ENCODE results near the gene PARM1.

PARM1 gene

DNA sequence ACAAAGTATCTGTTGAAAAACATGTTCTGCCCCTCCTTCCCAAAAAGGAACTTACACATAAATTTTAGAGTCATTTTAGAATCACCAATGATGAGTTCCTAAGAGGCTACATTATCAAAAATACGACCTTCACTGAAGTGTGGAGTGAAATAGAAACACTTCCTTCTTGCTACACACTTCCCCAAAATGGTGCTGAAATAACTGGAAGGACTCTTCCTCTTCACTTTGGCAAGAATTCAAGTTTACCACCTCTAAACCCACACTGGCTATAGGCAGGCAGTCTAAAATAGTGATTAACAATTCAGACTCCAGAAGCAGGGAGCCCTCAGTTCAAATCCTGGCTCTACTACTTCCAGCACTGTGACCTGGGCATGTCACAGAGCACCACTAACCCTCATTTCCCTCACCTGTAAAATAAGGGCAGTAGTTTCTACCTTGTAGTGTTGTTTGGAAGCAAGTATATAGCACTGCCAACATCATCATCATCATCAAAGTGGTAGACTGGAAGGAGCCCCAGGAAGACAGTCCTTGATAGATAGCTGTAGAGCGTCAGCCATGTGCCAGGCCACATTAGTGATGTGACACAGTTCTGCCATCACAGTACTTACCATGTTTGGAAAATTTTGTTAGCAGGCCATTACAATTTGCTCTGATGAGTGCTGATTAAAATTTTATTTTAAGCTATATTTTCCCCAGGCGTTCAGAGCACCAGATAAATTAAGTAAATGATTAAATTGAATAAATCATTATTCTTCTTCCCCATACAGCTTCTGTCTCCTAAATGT lies 103.3 kb downstream of the PARM1 start:
- DNase-seq (ENCODE audit: low spot score in 2 of 2), result no peak
- no peak overlapping the region for H3K4me3 ChIP-seq
- no peaks in the 10 kb centered on the region for H3K27me3 ChIP-seq (ENCODE audit: low read depth)
- no peaks in the 10 kb centered on the region for H3K9me3 ChIP-seq
- in situ Hi-C loops (cut with MboI; ENCODE audit: low sequenced_read_pairs), result no loop called here
- peaks cover 6% of the 10 kb centered on the region; the same call in 1 of the 2 replicates for H3K36me3 ChIP-seq (replicated peaks)
- H3K4me1 ChIP-seq, result no peaks in the 10 kb centered on the region

DNA sequence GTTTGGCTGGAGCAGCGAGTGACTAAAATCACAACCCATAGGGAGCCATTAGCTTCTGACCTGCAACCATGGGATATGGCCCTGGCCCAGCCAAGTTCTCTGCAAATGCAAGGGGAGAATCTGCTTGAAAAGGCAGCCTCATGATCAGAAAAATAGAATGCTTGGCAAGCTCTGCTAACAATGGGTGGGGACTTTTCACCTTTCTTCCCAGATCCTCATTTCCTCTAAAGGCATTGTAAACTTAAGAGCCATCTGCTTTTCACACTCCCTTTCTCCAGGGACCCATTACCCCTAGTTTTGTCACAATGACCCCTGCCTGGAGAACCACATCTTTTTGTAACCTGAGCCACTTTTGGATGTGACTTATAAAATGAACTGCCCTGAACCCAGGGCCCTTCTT lies 104.3 kb downstream of the PARM1 start:
- in situ Hi-C loops (cut with MboI; ENCODE audit: low sequenced_read_pairs), result no loop called here
- no peaks in the 10 kb centered on the region for H3K27me3 ChIP-seq (ENCODE audit: low read depth)
- H3K4me1 ChIP-seq, result no peaks in the 10 kb centered on the region
- H3K4me3 ChIP-seq, result no peak overlapping the region
- peaks cover 6% of the 10 kb centered on the region; the same call in 1 of the 2 replicates for H3K36me3 ChIP-seq (replicated peaks)
- DNase-seq (ENCODE audit: low spot score in 2 of 2), result no peak
- H3K9me3 ChIP-seq, result no peaks in the 10 kb centered on the region

- in situ Hi-C loops (cut with MboI; ENCODE audit: low sequenced_read_pairs), result no loop called here
- no peak for DNase-seq (ENCODE audit: low spot score in 2 of 2)
- Histone ChIP-seq H3K4me1 (no peaks in the 10 kb centered on the region), H3K36me3 (replicated peaks) (peaks cover 6% of the 10 kb centered on the region; the same call in 1 of the 2 replicates), H3K27me3 (ENCODE audit: low read depth) (no peaks in the 10 kb centered on the region), H3K4me3 (no peak overlapping the region), H3K9me3 (no peaks in the 10 kb centered on the region)
Observed at GRCh38 chr4:75038376-75038775, 105.5 kb downstream of the PARM1 start.

GRCh38 chr4:75040703-75041102 lies 107.8 kb downstream of the PARM1 start:
- no peaks in the 10 kb centered on the region for H3K4me1 ChIP-seq
- H3K36me3 ChIP-seq (replicated peaks), result peaks cover 6% of the 10 kb centered on the region; the same call in 1 of the 2 replicates
- DNase-seq (ENCODE audit: low spot score in 2 of 2), result no peak
- in situ Hi-C loops (cut with MboI; ENCODE audit: low sequenced_read_pairs), result no loop called here
- H3K9me3 ChIP-seq, result no peaks in the 10 kb centered on the region
- no peak overlapping the region for H3K4me3 ChIP-seq
- no peaks in the 10 kb centered on the region for H3K27me3 ChIP-seq (ENCODE audit: low read depth)

- in situ Hi-C loops (cut with MboI; ENCODE audit: low sequenced_read_pairs), result no loop called here
- no peaks in the 10 kb centered on the region for H3K4me1 ChIP-seq
- no peaks in the 10 kb centered on the region for H3K27me3 ChIP-seq (ENCODE audit: low read depth)
- H3K4me3 ChIP-seq, result no peak overlapping the region
- no peaks in the 10 kb centered on the region for H3K9me3 ChIP-seq
- no peak for DNase-seq (ENCODE audit: low spot score in 2 of 2)
- no peaks in the 10 kb centered on the region; the same call in none of the 2 replicates for H3K36me3 ChIP-seq (replicated peaks)
Observed at GRCh38 chr4:75042601-75043208, 109.8 kb downstream of the PARM1 start.

DNA sequence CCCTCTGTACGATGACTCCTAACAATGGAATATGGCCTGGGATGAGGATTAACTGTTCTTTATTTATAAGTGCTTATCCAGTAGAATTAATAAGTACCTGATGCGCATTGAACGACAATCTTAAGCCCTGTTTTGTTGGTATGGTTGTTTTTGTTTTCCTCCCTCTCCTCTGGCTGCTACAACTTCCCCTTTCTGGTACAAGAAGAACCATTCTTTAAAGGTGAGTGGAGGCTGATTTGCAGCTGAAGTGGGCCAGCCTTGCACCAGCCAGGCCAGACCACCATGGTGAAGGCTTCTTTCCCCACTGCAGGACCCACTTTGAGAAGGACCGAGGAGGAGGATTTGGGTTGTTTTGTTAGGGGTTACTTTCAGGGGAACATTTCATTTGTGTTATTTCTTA lies 113.3 kb downstream of the PARM1 start:
- no peak for DNase-seq (ENCODE audit: low spot score in 2 of 2)
- in situ Hi-C loops (cut with MboI; ENCODE audit: low sequenced_read_pairs), result no loop called here
- no peaks in the 10 kb centered on the region; the same call in 1 of the 2 replicates for H3K36me3 ChIP-seq (replicated peaks)

DNA sequence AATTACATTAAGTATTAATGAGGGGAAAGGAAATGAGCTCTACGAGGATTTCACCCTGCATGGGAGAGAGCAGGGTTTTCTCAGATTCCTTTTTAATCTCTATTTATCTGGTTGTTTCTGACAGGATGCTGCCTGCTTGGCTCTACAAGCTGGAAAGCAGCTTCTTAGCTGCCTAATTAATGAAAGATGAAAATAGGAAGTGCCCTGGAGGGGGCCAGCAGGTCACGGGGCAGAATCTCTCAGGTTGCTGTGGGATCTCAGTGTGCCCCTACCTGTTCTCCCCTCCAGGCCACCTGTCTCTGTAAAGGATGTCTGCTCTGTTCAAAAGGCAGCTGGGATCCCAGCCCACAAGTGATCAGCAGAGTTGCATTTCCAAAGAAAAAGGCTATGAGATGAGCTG lies 113.7 kb downstream of the PARM1 start:
- no peaks in the 10 kb centered on the region for H3K9me3 ChIP-seq
- no peaks in the 10 kb centered on the region for H3K27me3 ChIP-seq (ENCODE audit: low read depth)
- H3K4me3 ChIP-seq, result no peak overlapping the region
- no peaks in the 10 kb centered on the region for H3K4me1 ChIP-seq
- in situ Hi-C loops (cut with MboI; ENCODE audit: low sequenced_read_pairs), result no loop called here
- DNase-seq (ENCODE audit: low spot score in 2 of 2), result no peak
- no peaks in the 10 kb centered on the region; the same call in 1 of the 2 replicates for H3K36me3 ChIP-seq (replicated peaks)

More for the DNA sequence above, 113.3 kb downstream of the PARM1 start:
- no peak overlapping the region for H3K4me3 ChIP-seq
- no peaks in the 10 kb centered on the region for H3K27me3 ChIP-seq (ENCODE audit: low read depth)
- no peaks in the 10 kb centered on the region for H3K4me1 ChIP-seq
- H3K9me3 ChIP-seq, result no peaks in the 10 kb centered on the region

DNA sequence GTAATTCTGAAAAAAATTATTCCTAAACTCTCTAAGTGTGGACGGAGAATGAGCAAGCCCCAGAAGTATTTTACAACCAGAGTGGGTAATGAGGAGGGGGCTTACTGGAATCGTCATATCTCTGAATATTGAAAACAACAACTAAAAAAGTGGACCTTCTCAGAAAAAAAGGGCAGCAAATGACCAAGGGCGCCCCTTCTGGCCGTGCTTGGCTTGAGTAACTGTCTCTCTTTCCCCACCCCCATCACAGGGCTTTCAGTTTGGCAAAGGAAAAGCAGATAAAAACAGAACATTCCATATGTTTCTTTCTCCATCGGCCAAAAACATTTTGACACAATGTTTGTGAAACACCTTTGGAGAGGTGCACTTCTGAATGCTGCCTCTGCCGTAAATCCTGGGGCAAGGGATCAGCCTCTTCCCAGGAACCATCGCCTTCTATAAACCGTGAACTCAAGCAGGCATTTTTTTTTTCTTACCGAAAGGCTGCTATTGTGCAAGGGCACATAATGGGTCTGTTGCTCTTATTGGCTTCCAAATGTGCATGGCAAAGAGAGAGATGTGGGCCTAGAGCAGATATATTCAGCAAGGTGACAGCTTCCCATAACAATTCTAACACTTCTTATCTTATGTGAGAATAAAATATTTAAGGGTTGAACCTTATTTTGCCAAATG lies 115.4 kb downstream of the PARM1 start:
- Histone ChIP-seq H3K4me3 (no peak overlapping the region), H3K9me3 (no peaks in the 10 kb centered on the region), H3K36me3 (replicated peaks) (no peaks in the 10 kb centered on the region; the same call in 1 of the 2 replicates), H3K27me3 (ENCODE audit: low read depth) (no peaks in the 10 kb centered on the region), H3K4me1 (peaks cover 5% of the 10 kb centered on the region)
- peak in 1 of 2 experiments; percentile 49 for DNase-seq (ENCODE audit: low spot score in 2 of 2)
- in situ Hi-C loops (cut with MboI; ENCODE audit: low sequenced_read_pairs), result no loop called here

GRCh38 chr4:75051431-75051830 lies 118.5 kb downstream of the PARM1 start:
- Histone ChIP-seq H3K36me3 (replicated peaks) (no peaks in the 10 kb centered on the region; the same call in 1 of the 2 replicates), H3K4me3 (no peak overlapping the region), H3K27me3 (ENCODE audit: low read depth) (no peaks in the 10 kb centered on the region), H3K9me3 (no peaks in the 10 kb centered on the region), H3K4me1 (peaks cover 9% of the 10 kb centered on the region)
- in situ Hi-C loops (cut with MboI; ENCODE audit: low sequenced_read_pairs), result no loop called here
- no peak for DNase-seq (ENCODE audit: low spot score in 2 of 2)

- Histone ChIP-seq H3K9me3 (no peaks in the 10 kb centered on the region), H3K4me1 (peaks cover 9% of the 10 kb centered on the region), H3K36me3 (replicated peaks) (no peaks in the 10 kb centered on the region; the same call in 1 of the 2 replicates), H3K4me3 (no peak overlapping the region), H3K27me3 (ENCODE audit: low read depth) (no peaks in the 10 kb centered on the region)
- DNase-seq (ENCODE audit: low spot score in 2 of 2), result no peak
- in situ Hi-C loops (cut with MboI; ENCODE audit: low sequenced_read_pairs), result no loop called here
Observed at GRCh38 chr4:75053352-75053751, 120.4 kb downstream of the PARM1 start.

DNA sequence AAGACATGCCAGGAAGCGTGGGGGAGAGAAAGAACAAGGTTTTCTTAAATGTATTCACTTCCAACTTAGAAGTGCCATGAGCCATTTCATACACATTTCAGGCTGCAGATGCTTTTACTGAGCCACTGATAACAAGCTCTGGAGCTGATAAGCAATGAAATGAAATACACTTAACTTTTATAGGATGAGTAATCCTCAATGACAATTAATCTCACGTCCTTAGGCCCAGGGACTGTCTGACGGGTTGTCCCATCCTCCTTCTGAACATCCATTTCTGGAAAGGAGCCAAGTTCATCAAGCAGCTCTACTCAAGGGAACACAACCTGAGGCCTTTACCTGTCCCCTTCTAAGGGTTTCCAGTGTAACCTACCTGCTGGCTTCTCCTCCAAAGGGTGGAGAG lies 121.2 kb downstream of the PARM1 start:
- in situ Hi-C loops (cut with MboI; ENCODE audit: low sequenced_read_pairs), result no loop called here
- Histone ChIP-seq H3K4me1 (peaks cover 9% of the 10 kb centered on the region), H3K9me3 (no peaks in the 10 kb centered on the region), H3K27me3 (ENCODE audit: low read depth) (no peaks in the 10 kb centered on the region), H3K4me3 (no peak overlapping the region), H3K36me3 (replicated peaks) (no peaks in the 10 kb centered on the region; the same call in 1 of the 2 replicates)
- no peak for DNase-seq (ENCODE audit: low spot score in 2 of 2)

DNA sequence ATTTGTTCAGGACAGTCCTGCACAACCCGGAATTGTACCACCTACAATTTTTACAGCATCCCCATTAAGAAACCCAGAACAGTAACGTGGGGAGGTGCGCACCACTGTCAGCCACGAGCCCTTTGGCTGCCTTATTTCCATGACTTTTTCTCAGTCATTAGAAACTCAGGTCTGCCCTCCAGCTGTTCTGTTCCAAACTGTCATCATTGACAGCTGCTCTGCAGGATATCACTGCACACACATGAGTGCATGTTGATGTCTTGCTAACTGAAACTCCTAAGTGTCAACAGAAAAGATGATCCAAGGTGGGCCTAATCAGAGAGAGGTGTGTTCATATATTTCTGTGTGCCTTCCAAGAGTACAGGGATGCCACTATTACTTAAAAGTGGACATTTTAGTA lies 123.4 kb downstream of the PARM1 start:
- Histone ChIP-seq H3K4me3 (no peak overlapping the region), H3K9me3 (no peaks in the 10 kb centered on the region), H3K27me3 (ENCODE audit: low read depth) (no peaks in the 10 kb centered on the region), H3K36me3 (replicated peaks) (no peaks in the 10 kb centered on the region), H3K4me1 (peaks cover 9% of the 10 kb centered on the region)
- in situ Hi-C loops (cut with MboI; ENCODE audit: low sequenced_read_pairs), result no loop called here
- no peak for DNase-seq (ENCODE audit: low spot score in 2 of 2)

DNA sequence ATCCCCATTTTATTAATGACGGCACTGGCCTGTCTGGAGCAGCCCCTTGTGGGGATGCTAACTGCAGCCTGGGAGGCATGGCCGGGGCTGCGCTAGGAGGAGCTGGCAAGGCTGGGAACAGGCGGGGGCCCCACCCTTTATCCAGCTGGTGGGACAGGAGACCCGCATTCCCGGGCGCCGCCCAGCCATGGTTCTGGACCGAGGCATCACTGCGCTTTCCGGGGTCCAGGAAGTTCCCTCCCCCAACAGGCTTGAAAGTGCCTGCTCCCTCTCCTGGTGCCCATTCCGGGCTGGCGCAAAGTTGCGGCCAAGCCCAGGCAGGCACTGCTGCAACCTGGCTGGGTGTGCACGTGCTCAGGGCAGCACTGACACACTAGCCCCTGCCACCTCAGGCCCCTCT lies 124.5 kb downstream of the PARM1 start:
- Histone ChIP-seq H3K4me1 (peaks cover 9% of the 10 kb centered on the region), H3K36me3 (replicated peaks) (no peaks in the 10 kb centered on the region), H3K9me3 (no peaks in the 10 kb centered on the region), H3K4me3 (no peak overlapping the region), H3K27me3 (ENCODE audit: low read depth) (no peaks in the 10 kb centered on the region)
- in situ Hi-C loops (cut with MboI; ENCODE audit: low sequenced_read_pairs), result no loop called here
- no peak for DNase-seq (ENCODE audit: low spot score in 2 of 2)

- no peak for DNase-seq (ENCODE audit: low spot score in 2 of 2)
- peaks cover 3% of the 10 kb centered on the region for H3K4me1 ChIP-seq
- no peaks in the 10 kb centered on the region for H3K9me3 ChIP-seq
- in situ Hi-C loops (cut with MboI; ENCODE audit: low sequenced_read_pairs), result no loop called here
- no peak overlapping the region for H3K4me3 ChIP-seq
- H3K27me3 ChIP-seq (ENCODE audit: low read depth), result no peaks in the 10 kb centered on the region
- H3K36me3 ChIP-seq (replicated peaks), result no peaks in the 10 kb centered on the region
Observed at GRCh38 chr4:75058486-75058885, 125.6 kb downstream of the PARM1 start.
